Measurements from ENCODE around the gene FLYWCH1.
A peak's percentile ranks its signal among the peaks of the same experiment; 100 is the strongest.

FLYWCH1 gene

DNA sequence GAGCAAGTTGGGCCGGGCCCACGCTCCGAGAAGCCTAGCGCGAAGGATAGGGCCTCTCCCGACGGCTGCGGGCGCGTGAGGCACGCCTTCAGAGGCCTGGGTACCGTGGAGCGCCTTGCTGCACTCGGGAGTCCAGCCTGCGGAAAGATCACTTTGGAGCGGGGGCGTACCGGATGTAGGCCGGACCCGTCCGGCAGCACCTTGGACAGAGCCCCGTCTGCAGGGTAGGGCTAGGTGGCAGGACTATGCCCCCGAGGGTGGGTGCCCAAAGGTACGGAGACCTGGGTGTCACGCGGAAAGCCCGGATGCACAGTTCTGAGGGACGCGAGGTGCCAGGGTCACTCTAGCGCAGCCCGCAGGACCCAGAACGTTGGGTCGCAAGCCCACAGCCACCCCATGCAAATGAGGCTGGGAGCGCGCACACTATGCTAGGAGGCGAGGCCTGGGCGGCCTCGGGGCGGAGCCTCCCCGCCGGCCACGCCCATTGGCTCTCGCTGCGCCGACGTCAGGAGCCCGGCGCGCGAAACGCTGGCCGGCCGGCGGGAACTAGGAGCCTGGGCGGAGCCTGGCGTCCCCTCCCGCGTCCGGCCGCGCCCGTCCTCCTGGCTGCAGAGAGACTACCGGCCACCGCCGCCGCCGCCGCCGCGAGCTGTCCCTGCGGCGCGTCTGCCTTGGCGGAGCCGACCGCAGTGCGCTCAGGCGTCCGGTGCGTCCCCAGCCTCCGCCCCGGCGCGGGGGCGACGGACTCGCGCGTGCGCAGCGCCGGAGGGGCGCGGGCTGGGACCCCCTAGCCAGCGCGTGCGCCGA, 57.2 kb downstream of the FLYWCH1 start, which contains the start of gene PAQR4:
TSS of gene PAQR4 (plus strand) at position 611 of the 807 bp plus-strand sequence. CDS start 327 bp downstream, outside the sequence.
- peak; percentile 62 for DNase-seq (ENCODE audit: low read depth)

DNA sequence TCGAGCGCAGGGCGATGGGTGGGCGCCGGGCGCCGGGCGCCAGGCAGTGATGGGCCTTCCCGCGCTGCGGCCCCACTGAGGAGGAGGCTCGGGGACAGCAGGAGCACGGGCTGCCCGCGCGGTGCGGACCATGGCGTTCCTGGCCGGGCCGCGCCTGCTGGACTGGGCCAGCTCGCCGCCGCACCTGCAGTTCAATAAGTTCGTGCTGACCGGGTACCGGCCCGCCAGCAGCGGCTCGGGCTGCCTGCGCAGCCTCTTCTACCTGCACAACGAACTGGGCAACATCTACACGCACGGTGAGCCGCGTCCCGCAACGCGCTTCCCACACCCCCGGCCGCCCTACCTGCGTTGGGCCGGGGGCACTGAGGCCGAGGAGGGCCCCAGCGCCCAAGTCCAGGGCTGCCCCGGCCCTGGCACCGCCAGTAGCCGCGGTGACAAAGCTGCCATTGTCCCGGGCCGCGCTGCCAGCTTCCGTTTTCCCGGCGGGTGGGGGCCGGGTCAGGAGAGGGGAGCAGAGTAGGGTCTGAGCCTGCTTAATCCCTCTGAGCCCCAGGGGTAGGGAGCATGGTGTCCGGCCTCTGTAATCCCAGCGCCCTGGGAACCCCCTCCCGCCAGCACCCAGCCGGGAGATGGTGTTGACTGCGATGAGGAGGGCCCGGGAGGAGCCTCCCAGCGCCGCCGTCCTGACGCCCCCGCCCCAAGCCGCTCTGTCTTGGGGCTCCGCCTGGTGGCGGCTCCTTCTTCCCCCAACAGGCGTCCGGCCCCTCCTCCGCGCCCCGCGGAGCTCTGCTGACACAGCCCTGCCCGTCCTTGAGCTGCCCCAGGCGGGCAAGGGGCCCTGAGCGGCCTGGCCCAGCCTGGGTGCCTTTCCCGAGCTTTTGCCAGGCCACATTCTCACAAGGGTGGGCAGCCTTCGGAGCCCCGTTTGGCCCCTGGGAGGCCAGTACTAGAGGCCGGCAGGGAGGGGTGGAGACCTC, 58.1 kb downstream of the FLYWCH1 start:
- DNase-seq (ENCODE audit: low read depth), result peak; percentile 45

DNA sequence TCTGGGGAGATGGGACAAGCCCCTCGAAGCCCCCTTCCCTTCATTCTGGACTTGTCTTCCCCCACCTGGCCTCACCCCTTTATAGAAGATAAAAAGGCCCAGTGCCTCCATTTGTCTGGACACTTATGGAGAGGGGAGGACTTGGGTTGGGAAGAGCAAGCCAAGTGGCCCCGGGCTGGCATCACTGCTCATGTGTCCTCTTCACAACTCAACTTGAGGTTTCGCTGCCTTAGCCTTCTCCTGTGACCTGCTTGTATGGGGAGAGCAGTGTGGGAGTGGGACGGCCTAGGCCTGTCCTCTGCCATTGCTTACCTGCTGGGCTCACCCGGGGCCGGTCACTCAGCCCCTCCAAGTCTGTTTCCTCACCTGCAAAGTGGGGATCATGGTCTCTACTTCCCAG, 58.8 kb downstream of the FLYWCH1 start:
- DNase-seq (ENCODE audit: low read depth), result no peak

DNA sequence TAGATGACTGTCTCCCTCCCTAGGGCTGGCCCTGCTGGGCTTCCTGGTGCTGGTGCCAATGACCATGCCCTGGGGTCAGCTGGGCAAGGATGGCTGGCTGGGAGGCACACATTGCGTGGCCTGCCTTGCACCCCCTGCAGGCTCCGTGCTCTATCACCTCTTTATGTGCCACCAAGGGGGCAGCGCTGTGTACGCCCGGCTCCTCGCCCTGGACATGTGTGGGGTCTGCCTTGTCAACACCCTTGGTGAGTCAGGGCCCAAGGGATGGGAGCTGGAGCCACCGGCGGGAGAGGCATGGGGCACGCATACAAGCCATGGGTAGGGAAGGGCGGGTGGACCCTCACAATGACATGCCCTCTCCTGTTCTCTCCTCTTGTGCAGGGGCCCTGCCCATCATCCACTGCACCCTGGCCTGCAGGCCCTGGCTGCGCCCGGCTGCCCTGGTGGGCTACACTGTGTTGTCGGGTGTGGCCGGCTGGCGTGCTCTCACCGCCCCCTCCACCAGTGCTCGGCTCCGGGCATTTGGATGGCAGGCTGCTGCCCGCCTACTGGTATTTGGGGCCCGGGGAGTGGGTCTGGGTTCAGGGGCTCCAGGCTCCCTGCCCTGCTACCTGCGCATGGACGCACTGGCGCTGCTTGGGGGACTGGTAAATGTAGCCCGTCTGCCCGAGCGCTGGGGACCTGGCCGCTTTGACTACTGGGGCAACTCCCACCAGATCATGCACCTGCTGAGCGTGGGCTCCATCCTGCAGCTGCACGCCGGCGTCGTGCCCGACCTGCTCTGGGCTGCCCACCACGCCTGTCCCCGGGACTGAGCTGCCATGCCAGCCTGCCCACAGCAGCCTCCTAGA, 59.6 kb downstream of the FLYWCH1 start:
- no peak for DNase-seq (ENCODE audit: low read depth)

DNA sequence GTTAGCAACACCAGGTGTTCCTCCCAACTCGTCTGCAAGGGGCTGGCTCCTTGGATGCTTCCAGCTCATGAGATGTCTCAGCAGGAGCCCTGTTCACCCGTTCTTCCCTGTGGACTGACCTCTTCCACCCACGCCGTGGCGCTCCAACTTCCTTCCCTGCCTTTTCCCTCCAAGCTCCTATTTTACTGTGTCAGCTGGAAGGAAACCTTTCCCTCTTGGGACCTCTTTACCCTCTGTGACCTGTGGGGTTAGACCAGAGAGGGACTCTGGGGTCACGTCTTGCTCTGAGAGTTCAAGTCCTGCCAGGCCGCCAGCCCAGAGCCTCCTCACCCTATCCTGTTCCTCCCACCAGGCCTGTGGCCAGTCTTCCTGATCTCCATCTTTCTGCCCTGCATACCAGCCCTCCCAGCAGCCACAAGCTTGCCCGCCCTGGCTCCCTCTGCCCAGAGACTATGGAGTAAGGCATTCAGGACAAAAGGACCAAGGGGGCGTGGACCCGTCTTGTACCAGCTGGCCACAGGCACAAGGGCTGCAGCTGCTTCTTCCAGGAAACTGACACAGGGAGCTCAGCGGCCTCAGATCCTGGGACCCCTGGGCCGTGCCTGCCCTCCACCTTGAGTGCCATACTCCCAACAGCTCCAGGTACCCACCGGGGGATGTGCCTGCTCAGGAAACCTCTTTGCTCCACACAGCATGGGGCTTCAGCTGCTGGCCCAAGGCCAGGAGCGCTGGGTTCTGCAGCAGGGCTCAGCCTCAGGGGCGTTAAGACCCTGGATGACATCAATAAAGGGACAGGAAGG, 60.5 kb downstream of the FLYWCH1 start:
- DNase-seq (ENCODE audit: low read depth), result no peak

DNA sequence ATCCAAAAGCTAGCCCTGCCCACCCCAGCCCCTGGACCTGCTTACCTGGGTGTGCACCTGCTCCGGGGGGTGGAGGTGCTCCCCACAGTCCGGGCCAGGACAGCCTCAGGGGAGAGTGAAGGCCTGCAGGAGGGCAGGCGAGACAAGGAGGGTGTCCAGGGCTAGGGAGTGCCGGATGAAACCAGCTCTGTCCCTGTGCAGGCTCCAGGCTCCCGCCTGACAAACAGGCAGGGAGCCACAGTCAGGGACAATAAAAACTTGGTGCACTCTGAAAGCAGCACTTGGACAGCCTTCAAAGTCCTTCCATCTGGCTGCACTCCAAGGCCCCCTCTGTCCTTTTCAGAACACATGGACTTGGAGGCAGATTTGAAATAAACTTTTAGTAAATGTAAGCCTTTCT, 61.4 kb downstream of the FLYWCH1 start:
- DNase-seq (ENCODE audit: low read depth), result no peak

DNA sequence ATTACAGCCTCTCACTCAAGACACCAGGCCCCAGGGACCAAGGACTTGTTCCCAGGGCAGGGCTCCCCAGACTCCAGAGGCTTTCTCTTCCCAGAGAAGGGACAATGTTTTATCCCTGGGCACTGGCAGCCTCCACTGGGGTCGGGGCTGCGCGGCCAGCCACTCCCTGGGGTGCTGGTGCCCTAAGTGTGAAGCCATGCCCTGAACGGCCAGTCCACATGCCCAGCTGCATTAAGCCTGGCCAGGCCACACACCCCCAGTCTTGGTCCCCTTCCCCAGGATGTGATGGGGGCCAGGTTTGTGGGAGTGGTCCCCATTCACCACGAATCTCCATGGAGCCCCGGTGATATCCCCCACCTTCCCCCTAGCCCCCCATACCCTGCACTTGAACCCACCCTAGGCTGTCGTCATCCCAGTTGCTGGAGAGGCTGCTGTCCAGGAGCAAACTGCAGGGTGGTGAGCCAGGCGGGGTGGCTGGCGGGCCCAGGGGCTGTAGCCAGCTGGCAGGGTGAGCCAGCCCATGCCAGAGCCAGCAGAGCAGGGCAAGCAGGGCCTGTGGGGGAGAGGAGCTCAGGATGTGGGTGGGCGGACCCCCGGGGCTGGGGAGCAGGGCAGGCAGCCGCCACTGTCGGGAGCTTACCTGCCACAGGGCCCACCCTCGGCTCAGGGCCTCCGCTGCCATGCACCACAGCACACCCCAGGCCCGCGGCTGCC, 62.0 kb downstream of the FLYWCH1 start:
- DNase-seq (ENCODE audit: low read depth), result no peak

DNA sequence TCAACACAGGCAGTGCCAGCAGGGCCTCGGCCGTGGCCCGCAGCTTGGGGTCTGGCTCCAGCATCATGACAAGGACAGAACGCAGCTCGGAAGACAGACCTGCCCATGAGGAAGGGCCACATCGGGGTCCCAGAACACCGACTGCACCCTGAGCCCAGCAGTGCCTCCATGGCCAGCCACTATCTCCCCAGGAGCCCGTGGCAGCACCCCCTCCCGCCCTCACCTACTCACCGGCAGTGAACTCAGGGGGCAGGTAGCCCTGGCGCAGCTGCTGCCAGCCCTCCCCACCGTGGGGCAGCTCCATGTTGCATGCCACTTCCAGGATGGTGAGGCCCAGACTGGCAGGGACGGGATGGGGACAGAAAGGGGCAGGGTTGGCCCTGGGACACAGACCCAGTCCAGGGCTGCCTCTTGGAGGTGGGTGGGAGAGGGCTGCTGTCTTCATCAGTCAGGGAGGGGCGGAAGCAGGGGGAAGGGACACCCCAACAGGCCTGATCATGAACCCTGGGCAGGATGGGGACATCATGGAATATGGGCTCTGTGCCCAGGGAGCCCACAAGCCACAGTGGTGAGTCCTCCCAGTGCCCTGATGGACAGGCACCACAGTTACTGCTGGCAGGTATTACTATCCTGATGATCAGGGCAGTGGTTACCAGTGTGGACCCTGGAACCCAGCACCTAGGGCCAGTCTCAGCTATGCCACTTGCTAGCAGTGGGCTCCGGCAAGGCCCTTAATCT, 62.8 kb downstream of the FLYWCH1 start:
- no peak for DNase-seq (ENCODE audit: low read depth)

DNA sequence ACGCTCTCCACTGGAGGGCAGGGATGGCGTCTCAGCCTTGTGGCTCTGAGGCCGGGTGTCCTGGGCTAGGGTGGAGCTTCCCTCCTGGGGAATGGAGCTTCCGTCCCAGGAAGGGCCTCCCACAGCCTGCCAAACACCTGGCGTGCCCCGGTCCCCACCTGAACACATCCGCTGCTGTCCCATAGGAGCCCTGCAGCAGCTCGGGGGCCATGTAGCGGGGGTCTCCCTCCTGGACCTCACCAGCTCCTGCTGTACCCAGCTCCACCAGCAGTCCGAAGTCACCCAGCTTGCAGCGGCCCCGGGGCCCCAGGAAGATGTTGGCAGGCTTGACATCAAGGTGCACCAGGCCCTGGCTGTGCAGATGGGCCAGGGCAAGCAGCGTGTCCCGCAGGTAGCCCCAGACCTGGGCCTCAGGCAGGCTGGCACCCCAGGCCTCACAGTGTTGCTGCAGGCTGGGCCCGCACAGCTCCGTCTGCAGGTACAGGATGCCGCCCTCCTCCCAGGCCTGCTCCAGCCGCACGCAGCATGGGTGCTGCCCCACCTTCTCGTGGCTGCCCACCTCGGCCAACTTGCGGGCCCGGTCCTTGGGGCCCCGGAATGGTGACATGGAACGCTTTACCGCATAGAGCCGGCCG, 63.5 kb downstream of the FLYWCH1 start:
- DNase-seq (ENCODE audit: low read depth), result no peak

DNA sequence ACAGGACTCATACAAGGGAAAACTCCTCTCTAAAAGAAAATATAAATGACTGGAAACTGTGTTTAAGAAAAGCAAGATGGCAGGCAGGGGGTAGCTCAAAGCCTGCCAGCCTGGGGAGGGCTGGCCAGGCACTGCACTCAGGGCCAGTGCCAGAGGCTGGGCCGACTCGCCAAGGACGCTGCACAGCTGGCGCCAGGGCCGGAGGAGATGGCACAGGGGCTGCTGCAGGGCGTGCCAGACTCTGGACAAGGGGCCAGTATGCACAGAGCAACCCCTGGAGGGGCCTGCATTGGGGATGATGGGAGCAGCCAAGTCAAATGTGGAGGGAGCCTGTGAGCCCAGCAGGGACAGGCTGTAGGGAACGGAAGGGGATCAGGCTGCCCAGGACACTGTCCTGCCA, 64.5 kb downstream of the FLYWCH1 start:
- no peak for DNase-seq (ENCODE audit: low read depth)

DNA sequence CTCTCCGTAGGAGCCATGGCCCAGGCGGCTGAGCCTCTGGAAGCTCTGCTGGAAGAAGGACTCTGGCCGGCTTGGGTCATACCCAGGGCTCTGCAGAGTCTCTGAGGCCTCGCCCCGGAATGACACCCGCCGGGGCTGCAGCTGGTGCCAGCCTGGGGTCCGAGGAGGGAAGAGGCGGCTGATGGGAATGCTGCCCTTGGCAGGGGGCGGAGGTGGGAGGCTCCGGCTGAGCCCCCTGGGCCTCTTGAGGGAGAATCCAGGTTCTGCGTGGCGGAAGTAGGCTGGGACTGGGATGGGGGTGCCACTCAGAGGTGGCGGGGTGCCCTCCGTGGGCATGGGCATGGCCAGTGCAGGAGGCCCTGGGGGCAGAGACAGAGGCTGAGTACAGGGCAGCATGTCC, 64.9 kb downstream of the FLYWCH1 start:
- no peak for DNase-seq (ENCODE audit: low read depth)

DNA sequence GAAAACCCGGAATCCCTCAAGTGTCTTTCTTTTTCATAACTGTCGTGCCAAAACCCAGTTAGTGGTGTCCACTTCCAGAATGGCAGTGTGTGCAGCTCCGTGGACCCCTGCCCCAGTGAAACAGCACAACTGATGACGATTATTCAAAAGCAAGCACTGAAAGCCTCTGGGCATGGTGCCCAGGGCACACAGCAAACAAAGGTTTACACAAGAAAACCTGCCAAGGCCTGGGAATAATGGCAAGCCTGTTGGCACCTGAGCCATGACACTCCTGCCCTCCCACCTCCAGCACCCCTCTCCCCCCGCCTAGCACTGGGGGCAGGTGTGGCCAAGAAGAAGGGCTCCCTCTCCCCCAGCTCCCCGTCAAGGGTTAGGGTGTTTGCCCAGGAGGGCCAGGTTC, 65.7 kb downstream of the FLYWCH1 start:
- no peak for DNase-seq (ENCODE audit: low read depth)

DNA sequence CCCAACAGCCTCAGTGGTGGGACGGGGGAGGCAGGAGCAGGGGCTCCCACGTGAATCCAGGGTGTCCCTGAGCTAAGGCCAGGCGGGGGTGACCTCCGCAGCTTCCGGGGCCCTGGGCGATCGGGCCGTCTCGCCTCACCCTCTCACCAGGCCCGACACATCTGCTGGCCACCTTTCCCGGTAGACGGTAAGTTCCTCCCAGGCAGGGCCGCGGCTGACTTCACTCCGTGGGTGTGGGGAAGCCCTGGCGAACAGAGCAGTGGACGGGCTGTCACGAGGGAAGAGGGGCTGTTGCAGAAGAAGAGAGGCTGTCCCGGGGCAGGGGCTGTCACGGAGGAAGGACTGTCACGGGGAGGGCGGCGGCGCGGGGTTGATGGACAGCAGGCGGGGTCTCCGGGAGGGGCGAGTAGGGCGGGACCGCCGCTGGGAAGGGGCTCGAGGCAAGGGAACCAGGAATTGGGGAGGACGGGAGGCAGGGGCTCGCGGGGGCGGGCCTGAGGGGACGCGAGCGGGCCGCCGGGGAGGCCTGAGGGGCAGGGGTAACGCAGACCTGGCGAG, 68.0 kb downstream of the FLYWCH1 start:
- DNase-seq (ENCODE audit: low read depth), result no peak

DNA sequence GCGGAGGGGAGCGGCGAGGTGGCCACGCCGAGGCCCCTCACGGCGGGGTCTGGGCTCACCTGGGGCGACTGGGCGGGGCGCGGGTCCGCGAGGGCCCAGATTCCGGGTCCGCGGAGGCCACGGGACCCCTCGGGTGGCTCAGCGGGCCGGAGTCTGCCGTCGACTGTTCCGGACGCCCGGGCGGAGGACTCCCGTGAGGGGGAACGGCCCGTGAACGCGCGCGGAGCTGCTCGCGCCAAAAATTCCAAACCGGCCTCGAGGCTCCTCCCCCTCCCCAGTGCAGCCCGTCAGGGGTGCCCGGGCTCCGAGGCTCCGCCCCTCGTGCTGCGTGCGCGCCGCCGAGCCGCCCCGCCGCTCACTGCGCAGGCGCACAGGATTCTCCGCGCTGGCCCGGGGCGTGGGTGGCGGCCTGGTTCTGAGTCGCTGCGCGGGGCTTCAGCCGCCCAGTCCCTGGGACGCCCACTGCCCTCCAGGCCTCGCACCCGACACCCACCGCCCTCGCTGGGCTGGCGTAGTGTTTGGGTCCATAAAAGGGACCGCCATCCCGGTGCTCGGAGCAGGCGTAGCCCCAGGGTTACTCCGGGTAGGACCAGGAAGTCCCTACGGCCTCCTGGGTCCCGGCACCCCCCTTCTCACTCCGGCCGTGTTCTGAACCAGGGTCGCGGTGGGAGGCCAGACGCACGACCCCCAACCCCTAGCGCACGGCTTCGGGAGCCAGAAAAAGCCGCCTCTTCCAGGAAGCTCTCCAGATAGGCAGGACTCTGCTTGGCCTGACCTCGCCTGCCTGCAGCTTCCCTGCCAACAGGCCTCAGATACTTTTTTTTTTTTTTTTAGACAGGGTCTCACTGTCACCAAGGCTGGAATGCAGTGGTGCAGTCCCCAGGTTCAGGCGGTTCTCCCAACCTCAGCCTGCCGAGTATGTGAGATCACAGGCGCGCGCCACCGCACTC, 68.8 kb downstream of the FLYWCH1 start, which contains the start of gene PKMYT1:
TSS of gene PKMYT1 (minus strand) at position 220 of the 950 bp plus-strand sequence. CDS start 789 bp downstream, outside the sequence.
- DNase-seq (ENCODE audit: low read depth), result peak; percentile 92

DNA sequence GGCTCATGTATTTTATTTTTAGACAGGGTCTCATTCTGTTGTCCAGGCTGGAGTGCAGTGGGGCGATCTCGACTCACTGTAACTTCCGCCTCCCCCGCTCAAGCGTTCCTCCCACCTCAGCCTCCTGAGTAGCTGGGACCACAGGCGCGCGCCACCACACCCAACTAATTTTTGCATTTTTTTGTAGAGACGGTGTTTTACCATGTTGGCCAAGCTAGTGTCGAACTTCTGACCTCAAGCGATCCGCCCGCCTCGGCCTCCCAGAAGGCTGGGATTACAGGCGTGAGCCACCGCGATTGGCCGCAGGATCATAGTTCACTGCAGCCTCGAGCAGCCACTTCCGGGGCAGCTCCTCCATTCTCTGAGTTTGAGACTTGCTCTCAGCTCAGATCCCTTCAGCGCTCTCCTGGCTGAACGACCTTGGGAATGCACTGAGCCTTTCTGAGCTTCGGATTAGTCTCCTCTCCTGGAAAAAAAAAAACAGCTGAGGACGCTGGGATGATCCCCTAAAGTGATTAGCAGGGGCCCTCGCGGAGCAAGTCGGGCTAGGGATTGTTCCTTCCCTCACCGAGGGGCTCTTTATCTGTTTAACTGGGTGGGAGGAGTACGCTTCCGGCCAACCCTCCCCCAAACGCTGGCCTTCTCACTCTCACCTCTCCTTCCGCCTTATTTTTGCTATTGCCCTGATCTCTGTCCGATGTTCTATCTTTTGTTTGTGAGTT, 69.6 kb downstream of the FLYWCH1 start:
- DNase-seq (ENCODE audit: low read depth), result no peak

DNA sequence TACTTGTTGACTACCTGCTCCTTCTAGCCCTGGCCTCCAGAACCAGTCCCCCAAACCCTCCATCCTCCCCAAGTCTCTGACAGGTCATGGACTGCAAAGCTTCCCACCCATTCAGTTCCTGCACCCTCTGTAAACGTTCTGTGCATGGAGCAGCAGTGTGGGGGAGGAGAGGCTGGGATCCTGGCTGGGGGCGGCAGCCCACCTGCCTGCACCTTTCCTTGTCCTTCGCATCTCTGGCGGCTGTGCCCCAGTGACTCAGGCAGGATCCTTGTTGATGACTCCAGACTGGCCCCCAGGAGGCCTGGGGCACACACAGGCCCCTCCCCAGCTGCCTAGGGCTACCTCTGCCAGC, 70.1 kb downstream of the FLYWCH1 start:
- DNase-seq (ENCODE audit: low read depth), result no peak

DNA sequence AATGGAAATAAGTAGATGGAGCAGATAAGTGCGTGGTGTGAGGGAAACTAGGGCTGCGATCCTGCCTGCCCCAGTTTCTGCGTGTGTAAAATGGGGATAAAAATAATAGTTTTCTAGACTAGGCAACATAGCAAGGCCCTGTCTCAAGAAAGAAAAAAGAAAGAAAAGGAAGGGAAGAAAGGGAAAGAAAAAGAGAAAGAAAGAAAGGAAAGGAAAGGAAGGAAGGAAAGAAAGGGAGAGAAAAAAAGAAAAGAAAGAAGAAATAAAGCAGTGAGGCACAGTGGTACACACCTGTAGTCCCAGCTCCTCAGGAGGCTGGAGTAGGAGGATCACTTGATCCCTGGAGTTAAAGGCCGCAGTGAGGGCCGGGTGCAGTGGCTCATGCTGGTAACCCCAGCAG, 70.7 kb downstream of the FLYWCH1 start:
- no peak for DNase-seq (ENCODE audit: low read depth)
